SK-N-SH treated with all-trans-retinoic acid at 6 μM for 48 hours (cell line): ENCODE results near the gene ZSWIM8.

Experiments used
- CSDC2 ChIP-seq: fragments of 250-450 bp; sonication (Bioruptor Pico); IDR thresholded peaks from 2 replicates; pipeline ENCODE4 v1.5.0; 2020; ENCODE audit warnings: mild to moderate bottlenecking, moderate library complexity
- ESRRG ChIP-seq: fragments of 250-450 bp; sonication (Bioruptor Pico); IDR thresholded peaks from 2 replicates; pipeline ENCODE4 v1.6.1; 2021; ENCODE audit warnings: mild to moderate bottlenecking
- OSR1 ChIP-seq: fragments of 250-450 bp; sonication (Bioruptor Pico); IDR thresholded peaks from 2 replicates; pipeline ENCODE4 v1.8.0; 2022; ENCODE audit warnings: moderate library complexity, mild to moderate bottlenecking, inconsistent platforms
- ZFP30 ChIP-seq: fragments of 450-650 bp; formaldehyde crosslinking; IDR thresholded peaks from 2 replicates; pipeline ENCODE4 v1.5.0; 2022; ENCODE audit warnings: mild to moderate bottlenecking, moderate library complexity
- TF ChIP-seq, protein P1 (sequence below): fragments of 250-450 bp; sonication (Bioruptor Pico); IDR thresholded peaks from 2 replicates; pipeline ENCODE4 v1.5.0; 2020; ENCODE audit warnings: mild to moderate bottlenecking, moderate library complexity
- TF ChIP-seq, protein P2 (sequence below): fragments of 250-450 bp; sonication (Bioruptor Pico); IDR thresholded peaks from 2 replicates; pipeline ENCODE4 v1.5.1; 2020; ENCODE audit warnings: low read depth, mild to moderate bottlenecking, moderate library complexity
- TF ChIP-seq, protein P3 (sequence below): fragments of 250-450 bp; sonication (Bioruptor Pico); IDR thresholded peaks from 2 replicates; pipeline ENCODE4 v1.5.1; 2021; ENCODE audit warnings: mild to moderate bottlenecking, moderate library complexity
- TF ChIP-seq, protein P4 (sequence below): fragments of 250-450 bp; sonication (Bioruptor Pico); IDR thresholded peaks from 2 replicates; pipeline ENCODE4 v1.8.0; 2020; ENCODE audit warnings: mild to moderate bottlenecking, moderate library complexity, borderline replicate concordance

DNA sequence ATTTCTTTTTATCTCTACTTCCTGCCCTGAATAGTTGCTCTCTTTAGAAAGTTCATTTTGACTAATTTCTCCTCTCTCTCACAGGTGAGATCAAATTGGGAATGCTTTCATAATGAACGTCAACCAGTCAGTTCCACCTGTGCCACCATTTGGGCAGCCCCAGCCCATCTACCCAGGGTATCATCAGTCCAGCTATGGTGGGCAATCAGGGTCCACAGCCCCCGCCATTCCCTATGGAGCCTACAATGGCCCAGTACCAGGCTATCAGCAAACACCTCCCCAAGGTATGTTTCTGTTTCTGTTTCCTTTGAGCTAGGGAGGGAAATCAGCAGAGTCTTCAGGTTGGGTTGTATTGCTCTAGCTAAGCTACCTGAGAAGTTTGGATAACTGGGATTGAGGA lies 38.7 kb upstream of the ZSWIM8 start:
- no peak for TF ChIP-seq ESRRG (CRISPR knock-in tag)
- no peak for TF ChIP-seq CSDC2 (CRISPR knock-in tag)
- TF ChIP-seq, protein P1, sequence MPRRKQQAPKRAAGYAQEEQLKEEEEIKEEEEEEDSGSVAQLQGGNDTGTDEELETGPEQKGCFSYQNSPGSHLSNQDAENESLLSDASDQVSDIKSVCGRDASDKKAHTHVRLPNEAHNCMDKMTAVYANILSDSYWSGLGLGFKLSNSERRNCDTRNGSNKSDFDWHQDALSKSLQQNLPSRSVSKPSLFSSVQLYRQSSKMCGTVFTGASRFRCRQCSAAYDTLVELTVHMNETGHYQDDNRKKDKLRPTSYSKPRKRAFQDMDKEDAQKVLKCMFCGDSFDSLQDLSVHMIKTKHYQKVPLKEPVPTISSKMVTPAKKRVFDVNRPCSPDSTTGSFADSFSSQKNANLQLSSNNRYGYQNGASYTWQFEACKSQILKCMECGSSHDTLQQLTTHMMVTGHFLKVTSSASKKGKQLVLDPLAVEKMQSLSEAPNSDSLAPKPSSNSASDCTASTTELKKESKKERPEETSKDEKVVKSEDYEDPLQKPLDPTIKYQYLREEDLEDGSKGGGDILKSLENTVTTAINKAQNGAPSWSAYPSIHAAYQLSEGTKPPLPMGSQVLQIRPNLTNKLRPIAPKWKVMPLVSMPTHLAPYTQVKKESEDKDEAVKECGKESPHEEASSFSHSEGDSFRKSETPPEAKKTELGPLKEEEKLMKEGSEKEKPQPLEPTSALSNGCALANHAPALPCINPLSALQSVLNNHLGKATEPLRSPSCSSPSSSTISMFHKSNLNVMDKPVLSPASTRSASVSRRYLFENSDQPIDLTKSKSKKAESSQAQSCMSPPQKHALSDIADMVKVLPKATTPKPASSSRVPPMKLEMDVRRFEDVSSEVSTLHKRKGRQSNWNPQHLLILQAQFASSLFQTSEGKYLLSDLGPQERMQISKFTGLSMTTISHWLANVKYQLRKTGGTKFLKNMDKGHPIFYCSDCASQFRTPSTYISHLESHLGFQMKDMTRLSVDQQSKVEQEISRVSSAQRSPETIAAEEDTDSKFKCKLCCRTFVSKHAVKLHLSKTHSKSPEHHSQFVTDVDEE (CRISPR knock-in tag) = no peak
- TF ChIP-seq OSR1 = no peak
- TF ChIP-seq, protein P2, sequence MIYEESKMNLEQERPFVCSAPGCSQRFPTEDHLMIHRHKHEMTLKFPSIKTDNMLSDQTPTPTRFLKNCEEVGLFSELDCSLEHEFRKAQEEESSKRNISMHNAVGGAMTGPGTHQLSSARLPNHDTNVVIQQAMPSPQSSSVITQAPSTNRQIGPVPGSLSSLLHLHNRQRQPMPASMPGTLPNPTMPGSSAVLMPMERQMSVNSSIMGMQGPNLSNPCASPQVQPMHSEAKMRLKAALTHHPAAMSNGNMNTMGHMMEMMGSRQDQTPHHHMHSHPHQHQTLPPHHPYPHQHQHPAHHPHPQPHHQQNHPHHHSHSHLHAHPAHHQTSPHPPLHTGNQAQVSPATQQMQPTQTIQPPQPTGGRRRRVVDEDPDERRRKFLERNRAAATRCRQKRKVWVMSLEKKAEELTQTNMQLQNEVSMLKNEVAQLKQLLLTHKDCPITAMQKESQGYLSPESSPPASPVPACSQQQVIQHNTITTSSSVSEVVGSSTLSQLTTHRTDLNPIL (CRISPR knock-in tag) = no peak
- TF ChIP-seq, protein P3, sequence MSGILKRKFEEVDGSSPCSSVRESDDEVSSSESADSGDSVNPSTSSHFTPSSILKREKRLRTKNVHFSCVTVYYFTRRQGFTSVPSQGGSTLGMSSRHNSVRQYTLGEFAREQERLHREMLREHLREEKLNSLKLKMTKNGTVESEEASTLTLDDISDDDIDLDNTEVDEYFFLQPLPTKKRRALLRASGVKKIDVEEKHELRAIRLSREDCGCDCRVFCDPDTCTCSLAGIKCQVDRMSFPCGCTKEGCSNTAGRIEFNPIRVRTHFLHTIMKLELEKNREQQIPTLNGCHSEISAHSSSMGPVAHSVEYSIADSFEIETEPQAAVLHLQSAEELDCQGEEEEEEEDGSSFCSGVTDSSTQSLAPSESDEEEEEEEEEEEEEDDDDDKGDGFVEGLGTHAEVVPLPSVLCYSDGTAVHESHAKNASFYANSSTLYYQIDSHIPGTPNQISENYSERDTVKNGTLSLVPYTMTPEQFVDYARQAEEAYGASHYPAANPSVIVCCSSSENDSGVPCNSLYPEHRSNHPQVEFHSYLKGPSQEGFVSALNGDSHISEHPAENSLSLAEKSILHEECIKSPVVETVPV (CRISPR knock-in tag) = no peak
- TF ChIP-seq ZFP30 (CRISPR knock-in tag) = no peak
- TF ChIP-seq, protein P4, sequence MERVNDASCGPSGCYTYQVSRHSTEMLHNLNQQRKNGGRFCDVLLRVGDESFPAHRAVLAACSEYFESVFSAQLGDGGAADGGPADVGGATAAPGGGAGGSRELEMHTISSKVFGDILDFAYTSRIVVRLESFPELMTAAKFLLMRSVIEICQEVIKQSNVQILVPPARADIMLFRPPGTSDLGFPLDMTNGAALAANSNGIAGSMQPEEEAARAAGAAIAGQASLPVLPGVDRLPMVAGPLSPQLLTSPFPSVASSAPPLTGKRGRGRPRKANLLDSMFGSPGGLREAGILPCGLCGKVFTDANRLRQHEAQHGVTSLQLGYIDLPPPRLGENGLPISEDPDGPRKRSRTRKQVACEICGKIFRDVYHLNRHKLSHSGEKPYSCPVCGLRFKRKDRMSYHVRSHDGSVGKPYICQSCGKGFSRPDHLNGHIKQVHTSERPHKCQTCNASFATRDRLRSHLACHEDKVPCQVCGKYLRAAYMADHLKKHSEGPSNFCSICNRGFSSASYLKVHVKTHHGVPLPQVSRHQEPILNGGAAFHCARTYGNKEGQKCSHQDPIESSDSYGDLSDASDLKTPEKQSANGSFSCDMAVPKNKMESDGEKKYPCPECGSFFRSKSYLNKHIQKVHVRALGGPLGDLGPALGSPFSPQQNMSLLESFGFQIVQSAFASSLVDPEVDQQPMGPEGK (CRISPR knock-in tag) = no peak
